HG02943 (cell line): ENCODE results near the gene GABBR2.

ENCODE experiments used
- ATAC-seq: cut with Tn5 transposase; IDR thresholded peaks from one replicate; pipeline ENCODE4 v1.9.1; 2021; ENCODE audit warnings: mild to moderate bottlenecking, low read depth, moderate library complexity; ENCODE audit not compliant: unreplicated experiment

GABBR2 gene

DNA sequence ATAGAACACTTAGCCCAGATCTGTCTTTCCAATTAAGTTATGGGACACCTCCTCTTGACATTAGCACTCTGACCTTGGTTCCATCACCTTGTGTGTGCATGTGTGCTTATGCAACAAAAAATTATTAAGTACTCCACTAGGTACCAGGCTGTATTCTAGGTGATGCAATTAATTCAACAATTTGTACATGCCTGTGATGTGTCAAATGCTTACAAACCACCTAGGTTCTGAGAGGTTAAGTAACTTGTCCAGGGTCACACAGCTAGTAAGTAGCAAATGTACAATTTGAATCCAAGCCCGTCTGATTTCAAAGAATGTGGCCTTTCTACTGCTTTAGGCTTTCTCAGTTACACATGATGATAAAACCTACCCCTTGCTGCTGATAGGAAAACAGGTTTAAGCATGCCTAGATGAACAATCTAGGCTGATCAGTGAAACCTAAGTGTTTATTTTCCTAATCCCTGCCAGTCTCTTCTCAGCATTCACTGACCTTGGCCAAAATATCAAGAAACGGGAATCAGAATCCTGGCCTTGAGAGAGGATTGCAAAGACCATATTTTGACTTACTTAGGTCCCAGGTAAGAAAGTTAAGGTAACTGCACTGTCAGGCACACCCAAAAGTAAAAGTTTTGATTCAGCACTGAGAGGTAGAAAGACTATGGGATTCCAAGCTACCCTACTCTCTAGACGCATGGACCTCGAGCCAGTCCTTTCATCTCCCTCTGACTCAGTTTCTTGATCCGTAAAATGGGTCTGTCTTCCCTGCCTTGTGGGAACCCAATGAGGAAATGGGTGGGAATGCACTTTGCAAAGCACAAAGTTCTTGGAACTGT lies 454.3 kb downstream of the GABBR2 start:
- no peak for ATAC-seq

DNA sequence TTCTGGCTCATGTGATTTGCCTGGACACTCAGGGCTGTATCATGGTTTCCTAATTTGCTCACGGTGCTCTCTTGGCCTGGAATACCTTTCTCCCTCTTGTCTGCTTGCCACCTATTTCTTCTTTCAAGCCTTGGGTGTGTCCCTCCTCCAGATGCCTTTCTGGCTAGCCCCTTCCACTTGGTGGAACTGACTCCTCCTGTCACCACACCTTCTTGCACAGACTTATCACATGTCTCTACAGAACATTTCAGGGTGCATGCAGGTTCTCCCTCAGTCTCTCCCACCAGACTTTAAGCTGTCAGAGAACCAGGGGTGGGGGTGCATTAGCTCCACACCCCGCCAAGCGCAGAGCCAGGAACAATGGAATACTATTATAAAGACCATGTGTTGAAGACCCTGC lies 455.2 kb downstream of the GABBR2 start:
- no peak for ATAC-seq

DNA sequence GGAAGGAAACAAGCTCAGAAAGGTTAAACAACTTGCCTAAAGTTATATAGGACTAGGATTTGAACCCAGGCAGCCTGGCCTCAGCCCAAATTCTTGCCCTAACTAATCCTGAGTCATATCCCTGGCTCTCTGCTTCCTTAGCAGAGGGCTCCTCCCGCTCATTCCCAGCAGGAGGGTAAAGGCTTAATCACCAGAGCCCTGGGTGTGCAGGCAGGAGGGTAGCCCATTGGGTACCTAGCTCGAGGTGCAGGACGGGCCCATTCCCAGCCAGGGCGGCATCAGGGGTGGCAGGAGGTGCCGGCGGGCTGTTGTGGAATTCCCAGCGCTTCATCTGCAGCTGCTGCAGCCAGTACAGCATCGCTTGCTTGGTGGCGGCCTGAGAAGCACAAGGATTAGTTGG lies 457.2 kb downstream of the GABBR2 start:
- ATAC-seq = no peak

DNA sequence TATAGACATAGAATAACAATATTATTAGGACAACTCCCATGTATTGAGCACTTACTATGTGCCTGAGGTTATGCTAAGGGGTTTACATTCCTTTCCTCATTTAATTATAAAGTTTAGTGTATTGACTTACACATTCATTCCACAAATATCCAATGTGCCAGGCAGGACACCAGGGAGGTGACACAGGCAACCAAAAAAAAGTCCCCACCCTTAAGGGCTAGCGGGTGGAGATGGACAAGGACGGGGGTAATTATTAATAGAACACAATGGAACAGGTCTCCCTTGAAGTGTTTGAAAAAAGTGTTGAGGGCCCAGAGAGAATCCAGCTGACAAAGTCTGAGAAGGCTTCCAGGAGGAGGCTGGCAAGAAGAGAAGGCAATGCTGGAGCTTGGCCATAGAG lies 459.0 kb downstream of the GABBR2 start:
- ATAC-seq = no peak

DNA sequence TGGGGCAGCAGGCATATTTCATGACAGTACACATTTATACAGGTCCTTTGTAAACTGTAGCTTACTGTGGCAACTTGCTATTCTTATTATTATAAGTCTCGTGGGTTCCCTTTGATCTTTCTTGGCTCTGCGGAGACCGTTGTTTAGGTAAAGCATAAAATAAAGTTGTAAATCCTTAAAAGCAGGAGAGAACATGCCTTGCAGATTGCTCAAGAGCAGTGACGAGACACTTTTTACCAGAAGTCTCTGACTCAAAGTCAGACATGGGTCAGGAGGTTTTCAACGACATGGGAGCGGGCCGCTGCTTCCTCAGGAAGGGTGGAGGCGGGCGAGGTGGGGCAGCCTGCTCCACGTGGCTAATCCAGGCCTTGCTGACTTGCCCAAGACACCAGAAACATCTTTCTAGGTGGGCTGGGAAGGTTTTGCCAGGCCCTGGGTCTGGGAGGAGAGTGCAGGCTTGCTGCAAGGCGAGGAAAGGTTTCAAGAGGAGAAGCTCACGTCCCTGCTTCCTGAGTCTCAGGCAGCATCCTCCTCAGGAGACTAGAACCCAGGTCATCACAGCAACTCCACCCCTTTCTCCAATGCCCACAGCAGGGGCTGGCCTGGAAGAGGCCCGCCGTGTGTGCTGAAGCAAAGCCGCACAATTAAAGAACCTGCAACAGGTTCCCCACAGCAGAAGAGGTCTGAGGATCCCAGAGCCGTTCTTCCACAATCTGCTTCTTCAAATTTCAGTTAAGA lies 459.8 kb downstream of the GABBR2 start:
- no peak for ATAC-seq

DNA sequence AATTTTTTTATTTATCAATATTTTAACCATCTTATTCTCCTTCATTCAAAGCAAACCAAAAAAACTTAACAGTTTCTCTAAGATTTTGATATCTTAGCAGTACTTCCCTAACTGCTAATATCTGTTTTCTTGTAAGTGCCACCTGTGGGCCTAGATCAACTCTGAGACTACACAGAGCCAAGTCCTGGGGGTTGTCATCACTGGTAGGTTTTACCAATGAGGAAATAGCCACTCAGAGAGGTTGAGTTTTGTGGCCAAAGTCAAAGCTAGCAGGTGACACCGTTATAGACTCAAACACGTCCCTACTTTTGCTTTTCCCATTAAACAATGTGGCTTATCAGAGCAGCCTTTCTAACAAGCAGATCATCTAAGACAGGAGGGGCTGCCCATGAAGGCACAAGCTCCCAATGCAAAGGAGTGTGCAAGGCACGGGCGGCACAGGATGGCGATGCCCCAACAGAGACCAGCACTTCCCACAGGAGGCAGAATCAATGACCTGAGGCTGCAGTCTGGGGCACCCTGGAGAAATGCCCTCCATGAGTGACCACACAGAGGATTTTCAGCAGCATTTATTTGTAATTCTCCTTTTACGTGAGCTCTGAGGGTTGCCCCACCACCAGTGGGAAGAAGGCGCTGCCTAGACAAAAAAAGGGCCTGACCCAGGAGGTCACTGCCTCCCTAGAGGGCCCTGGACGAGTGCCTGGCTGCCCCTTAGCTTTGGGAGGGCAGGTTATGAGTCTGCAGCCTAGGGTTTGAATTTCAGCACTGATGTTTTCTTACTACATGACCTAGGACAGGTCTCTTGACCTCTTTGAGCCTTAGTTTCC lies 460.7 kb downstream of the GABBR2 start:
- ATAC-seq = no peak

DNA sequence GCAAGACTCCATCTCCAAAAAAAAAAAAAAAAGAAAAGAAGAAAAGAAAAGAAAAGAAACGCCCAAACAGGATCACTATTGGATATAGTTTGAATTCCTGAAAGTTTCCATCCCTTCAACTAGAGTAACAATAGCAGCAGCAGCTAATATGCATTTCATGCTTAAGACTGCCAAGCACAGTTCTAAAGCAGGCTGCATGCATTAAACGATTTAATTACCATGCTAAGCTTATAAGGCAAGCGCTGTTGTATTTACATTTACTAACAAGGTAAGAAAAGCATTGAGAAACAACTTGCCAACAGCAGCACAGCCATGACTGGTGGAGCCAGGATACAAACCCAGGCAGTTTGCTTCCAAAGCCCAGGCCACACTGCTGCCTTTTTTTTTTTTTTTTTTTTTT lies 466.3 kb downstream of the GABBR2 start:
- ATAC-seq = no peak

DNA sequence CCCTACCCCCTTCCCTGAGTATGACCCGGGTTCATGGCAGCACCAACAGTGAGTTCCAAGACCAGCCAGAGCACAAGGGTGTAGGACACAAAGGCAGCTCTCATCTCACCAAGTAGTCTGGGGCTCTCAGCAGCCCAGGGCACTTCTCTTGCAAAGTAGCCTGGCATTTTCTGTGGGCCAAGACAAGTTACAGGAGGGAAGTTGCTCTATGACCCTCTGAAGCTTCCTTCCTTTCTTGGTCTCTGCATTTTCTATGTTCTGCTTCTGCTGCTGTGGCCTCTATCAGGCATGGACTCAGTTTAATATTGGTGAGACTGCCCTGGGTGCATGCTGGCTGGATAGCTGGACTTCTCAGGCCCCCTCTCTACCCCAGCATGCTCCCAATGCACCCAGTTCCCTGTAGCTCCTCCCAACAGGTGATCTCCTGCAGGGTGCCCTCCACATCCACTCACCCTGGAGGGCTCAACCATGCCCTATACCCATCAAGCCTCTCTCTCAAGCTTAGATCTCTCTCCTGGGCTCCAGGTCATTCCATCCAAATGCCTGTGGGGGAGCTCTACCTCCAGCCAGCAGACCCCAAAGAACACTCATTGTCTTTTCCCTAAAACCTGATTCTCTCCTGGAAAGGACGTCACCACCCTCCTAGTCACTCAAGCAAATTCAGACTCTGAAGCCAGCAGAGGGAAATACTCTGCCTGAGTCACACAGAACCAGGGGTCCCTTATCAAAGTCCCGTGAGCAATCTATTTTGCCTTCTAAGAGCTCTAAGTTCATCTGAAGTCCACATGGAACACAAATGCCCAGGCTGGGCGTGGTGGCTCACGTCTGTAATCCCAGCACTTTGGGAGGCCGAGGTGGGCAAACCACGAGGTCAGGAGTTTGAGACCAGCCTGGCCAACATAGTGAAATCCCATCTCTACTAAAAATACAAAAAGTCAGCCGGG lies 467.1 kb downstream of the GABBR2 start:
- no peak for ATAC-seq

DNA sequence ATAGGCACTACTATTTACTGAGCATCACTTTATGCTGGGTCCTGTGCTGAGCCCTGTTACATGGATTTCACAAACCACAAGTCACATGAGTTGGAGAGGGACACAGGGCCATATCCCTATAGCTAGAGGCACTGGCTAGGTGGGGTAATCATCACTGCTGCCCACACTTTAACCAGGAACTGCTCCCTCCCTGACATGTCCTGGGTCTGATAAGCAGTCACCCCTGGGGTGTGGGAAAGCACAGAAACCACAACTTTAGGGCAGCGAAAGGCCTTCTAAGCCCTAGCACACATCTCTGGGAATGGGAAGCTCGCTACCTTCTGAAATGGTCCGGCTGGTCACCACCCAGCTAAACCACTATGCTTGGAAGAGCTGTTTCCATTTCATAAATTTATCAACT lies 468.3 kb downstream of the GABBR2 start:
- no peak for ATAC-seq
